ENCODE measurements around the gene SLC16A12.
"Not testable (repeated sequence)": the region's sequence is repeated elsewhere in the genome, so short reads cannot be mapped to it uniquely, and the experiment has no call there.

DNA sequence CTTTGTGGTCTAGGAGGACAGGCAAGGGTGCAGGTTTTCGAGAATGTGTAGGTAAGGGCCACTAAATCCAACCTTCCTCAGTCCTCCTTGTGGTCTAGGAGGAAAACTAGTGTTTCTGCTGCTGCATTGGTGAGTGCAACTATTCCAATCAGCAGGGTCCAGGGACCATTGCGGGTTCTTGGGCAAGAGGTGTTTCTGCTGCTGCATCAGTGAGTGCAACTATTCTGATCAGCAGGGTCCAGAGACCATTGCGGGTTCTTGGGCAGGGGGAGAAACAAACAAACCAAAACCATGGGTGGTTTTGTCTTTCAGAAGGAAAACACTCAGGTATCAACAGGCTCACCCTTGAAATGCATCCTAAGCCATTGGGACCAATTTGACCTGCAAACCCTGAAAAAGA lies 127.6 kb downstream of the SLC16A12 start:
- TF ChIP-seq, protein P1, sequence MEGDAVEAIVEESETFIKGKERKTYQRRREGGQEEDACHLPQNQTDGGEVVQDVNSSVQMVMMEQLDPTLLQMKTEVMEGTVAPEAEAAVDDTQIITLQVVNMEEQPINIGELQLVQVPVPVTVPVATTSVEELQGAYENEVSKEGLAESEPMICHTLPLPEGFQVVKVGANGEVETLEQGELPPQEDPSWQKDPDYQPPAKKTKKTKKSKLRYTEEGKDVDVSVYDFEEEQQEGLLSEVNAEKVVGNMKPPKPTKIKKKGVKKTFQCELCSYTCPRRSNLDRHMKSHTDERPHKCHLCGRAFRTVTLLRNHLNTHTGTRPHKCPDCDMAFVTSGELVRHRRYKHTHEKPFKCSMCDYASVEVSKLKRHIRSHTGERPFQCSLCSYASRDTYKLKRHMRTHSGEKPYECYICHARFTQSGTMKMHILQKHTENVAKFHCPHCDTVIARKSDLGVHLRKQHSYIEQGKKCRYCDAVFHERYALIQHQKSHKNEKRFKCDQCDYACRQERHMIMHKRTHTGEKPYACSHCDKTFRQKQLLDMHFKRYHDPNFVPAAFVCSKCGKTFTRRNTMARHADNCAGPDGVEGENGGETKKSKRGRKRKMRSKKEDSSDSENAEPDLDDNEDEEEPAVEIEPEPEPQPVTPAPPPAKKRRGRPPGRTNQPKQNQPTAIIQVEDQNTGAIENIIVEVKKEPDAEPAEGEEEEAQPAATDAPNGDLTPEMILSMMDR (IDR thresholded peaks at IDR 0.05; ENCODE audit: control extremely low read depth in 1 of 3, insufficient read depth in 1 of 3, low read depth in 1 of 3, low read length in 3 of 3) = not testable (repeated sequence)
- TF ChIP-seq PHF8 (conservative IDR thresholded peaks at IDR 0.05; ENCODE audit: low read depth, low read length); NANOG (IDR thresholded peaks at IDR 0.05; ENCODE audit: insufficient read depth, low read depth, low read length, poor library complexity, severe bottlenecking); POLR2AphosphoS5 (IDR thresholded peaks at IDR 0.05; ENCODE audit: low read depth, low read length); CEBPB (IDR thresholded peaks at IDR 0.05; ENCODE audit: low read depth, low read length); POLR2A (IDR thresholded peaks at IDR 0.05; ENCODE audit: control extremely low read depth in 1 of 2, low read depth in 2 of 2, low read length in 2 of 2); TBP (IDR thresholded peaks at IDR 0.05; ENCODE audit: low read depth, low read length); RAD21 (IDR thresholded peaks at IDR 0.05 in 1 of 2, conservative IDR thresholded peaks at IDR 0.05 in 1 of 2; ENCODE audit: low read depth in 2 of 2, low read length in 2 of 2): not testable (repeated sequence)

Data from H1 (cell line).